GM19438 (cell line): ENCODE data around the gene CEACAM3.

ENCODE experiments used
- ATAC-seq: cut with Tn5 transposase; IDR thresholded peaks from one replicate; pipeline ENCODE4 v1.9.1; 2021; ENCODE audit warnings: low read depth; ENCODE audit not compliant: unreplicated experiment

Gene CEACAM3

GRCh38 chr19:41843371-41843770 is 47.0 kb downstream of the CEACAM3 start:
- no peak for ATAC-seq

GRCh38 chr19:41844601-41845000 is 48.2 kb downstream of the CEACAM3 start, which contains the start of gene LYPD4:
TSS of gene LYPD4 (minus strand) at chr19:41844683. CDS start at chr19:41839285, 5,398 bp downstream.
- ATAC-seq = no peak

- no peak for ATAC-seq
These were observed 48.4 kb downstream of the CEACAM3 start, which contains the start of gene DMRTC2 for GRCh38 chr19:41845001-41845050. TSS of gene DMRTC2 (plus strand) at chr19:41845042. CDS start at chr19:41847429, 2,387 bp downstream.

DNA sequence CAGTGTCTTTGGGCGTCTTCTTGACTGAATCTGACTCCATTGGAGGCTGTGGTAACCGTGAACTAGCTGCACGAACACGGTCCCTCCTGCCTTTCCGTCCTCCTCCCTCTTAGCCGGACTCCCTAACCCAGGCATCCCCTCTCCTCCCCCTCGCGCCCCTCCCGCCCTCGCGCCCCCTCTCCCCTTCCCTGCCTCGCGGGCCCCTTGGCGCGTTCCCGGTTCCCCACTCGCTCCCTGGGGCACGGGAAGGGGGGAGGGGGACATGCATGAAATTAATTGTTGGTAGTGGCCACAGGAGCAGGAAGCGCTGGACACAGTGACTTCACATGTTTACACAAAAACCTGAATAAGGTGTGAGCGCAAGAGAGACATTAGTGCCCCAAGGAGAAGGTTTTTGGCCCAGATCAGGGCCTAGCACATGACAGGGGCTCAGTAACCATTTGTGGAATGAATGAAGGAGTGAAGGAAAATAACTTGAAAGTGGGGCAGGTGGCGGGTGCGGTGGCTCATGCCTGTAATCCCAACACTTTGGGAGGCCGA is 48.7 kb downstream of the CEACAM3 start:
- ATAC-seq = no peak

DNA sequence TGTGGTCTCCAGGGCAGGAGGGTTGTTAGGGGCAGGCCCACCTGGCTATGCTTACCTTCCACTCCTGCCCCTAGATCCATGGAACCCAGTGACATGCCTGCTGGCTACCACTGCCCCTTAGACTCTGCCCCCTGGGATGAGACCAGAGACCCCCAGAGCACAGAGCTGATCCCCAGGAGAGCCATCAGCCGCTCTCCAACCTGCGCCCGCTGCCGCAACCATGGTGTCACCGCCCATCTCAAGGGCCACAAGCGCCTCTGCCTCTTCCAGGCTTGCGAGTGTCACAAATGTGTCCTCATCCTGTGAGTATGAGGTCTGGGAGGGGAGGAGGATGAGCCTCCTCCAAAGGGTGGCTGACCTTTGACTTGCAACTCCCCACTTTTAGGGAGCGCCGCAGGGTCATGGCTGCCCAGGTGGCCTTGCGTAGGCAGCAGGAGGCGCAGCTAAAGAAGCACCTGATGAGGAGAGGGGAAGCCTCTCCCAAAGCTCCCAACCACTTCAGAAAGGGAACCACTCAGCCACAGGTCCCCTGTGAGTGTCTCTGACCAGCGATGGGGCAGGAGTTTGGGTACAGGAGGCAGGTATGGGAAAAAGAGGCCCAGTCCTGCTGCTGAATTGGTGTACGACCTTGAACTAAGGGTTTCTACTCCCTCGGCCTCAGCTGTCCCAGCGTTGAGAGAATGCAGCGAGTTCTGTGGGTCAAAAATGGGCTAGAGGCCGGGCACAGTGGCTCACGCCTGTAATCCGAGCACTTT is 51.1 kb downstream of the CEACAM3 start:
- no peak for ATAC-seq

- no peak for ATAC-seq
These were observed 52.3 kb downstream of the CEACAM3 start for GRCh38 chr19:41848666-41849065.

- no peak for ATAC-seq
These were observed 52.7 kb downstream of the CEACAM3 start for GRCh38 chr19:41849067-41849466.

- ATAC-seq = no peak
These were observed 54.0 kb downstream of the CEACAM3 start for GRCh38 chr19:41850381-41850780.

DNA sequence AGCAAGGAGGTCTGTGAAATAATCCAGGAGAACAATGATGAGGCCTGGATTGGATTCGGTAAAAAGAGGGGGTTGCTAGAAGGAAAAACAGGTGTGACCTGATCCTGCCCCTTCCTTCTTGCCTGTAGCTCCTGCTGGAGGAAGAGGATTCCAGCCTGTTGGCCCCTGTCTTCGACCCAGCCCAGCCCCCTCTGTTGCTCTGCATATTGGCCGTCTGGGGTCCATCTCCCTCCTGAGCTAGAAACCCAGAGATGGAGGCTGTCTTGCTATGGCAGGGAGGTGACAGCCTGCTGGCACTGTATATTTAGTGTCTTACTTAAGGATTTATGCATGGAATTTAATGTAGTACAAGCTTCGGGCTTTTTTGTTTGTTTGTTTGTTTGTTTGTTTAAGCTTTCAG is 55.1 kb downstream of the CEACAM3 start:
- no peak for ATAC-seq

DNA sequence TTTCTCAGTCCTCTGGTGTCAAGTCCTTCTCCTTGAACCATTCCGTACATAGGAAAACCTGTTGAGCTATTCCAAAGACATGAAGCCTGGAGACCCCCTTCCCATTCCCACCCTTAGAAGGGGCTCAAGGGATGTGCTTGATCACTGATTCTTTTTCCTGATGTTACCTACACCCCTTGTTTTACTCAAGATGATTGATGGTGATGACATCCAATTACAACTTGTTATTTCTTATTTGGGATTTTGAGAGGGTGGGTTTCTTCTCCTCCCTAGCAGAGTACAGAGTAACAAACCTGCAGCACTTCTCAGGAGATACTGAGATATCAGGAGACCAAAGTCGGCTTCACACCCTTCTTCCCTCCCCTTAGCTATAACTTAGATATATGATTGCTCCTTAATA is 57.0 kb downstream of the CEACAM3 start:
- ATAC-seq = no peak

GRCh38 chr19:41853768-41854167 is 57.4 kb downstream of the CEACAM3 start:
- ATAC-seq = no peak

- ATAC-seq = no peak
These were observed 62.8 kb downstream of the CEACAM3 start for GRCh38 chr19:41859213-41859617.

- ATAC-seq = peak; percentile 84
These were observed 63.4 kb downstream of the CEACAM3 start, which contains the start of gene RPS19 for GRCh38 chr19:41859618-41860418. TSS of gene RPS19 (plus strand) at chr19:41860255. CDS start at chr19:41860775, 520 bp downstream.

DNA sequence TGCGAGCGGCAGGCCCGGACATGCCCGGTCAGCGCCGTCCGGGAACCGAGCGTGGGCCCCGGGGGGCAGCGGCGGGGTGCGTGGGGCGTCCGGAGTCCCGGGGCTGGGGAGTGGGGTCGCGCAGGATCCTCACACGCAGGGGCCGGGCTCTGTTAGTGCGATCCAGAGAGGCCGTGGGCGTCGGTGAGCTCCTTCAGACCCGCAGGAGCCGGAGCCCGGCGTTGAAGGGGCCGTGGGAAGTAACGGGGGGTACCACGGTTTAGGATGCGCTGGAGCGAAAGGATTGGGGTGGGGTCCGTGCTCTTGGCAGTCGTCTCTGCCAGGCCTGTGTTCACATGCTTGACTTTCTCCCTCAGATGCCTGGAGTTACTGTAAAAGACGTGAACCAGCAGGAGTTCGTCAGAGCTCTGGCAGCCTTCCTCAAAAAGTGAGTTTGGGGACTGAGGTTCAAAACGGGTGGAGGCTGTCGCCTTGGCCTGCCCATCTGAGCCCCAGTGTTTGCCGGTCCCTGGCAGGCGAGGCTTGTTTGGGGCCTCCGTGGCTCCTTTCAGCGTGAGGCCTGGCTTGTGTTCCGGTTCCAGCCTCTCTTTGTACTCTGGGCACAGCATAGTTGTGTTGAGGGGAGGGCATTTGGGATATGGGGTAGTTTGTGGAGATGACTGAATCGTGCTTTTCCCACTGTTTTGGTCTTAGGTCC is 64.2 kb downstream of the CEACAM3 start:
- ATAC-seq = no peak
